Fibroblast of lung (primary cell): Measurements from ENCODE around the gene C12orf56. TPM values are rescaled to one million over a fixed set of nuclear protein-coding genes. Genes with fewer than 3 reads are reported as not detected.
"Not testable (repeated sequence)": the region's sequence is repeated elsewhere in the genome, so short reads cannot be mapped to it uniquely, and the experiment has no call there.

Experiments used
- DNase-seq, 2 donors: peaks; one replicate each; pipeline versions ENCODE4 v3.0.0 to v3.0.0-alpha.2; 2010; ENCODE audit warnings: low read depth in 2 of 2
- H2AFZ ChIP-seq: 2 replicates; pipeline ENCODE4 v1.5.1; 2012; ENCODE audit warnings: low read length, control low read depth, inconsistent platforms
- H3K27ac ChIP-seq: 2 replicates; pipeline ENCODE4 v1.5.1; 2011; ENCODE audit warnings: low read length, control low read depth; ENCODE audit not compliant: insufficient read depth
- H3K27me3 ChIP-seq: 2 replicates; pipeline ENCODE4 v1.5.1; 2011; ENCODE audit warnings: mild to moderate bottlenecking, low read length; ENCODE audit not compliant: control insufficient read depth, insufficient read depth
- H3K36me3 ChIP-seq: 2 replicates; pipeline ENCODE4 v1.5.1; 2011; ENCODE audit warnings: low read length; ENCODE audit not compliant: control insufficient read depth, insufficient read depth
- H3K4me1 ChIP-seq: 2 replicates; pipeline ENCODE4 v1.5.1; 2011; ENCODE audit warnings: low read length; ENCODE audit not compliant: control insufficient read depth, insufficient read depth; ENCODE audit errors: extremely low read depth
- H3K4me2 ChIP-seq: 2 replicates; pipeline ENCODE4 v1.5.1; 2011; ENCODE audit warnings: low read length, control low read depth; ENCODE audit not compliant: insufficient read depth; ENCODE audit errors: extremely low read depth
- H3K4me3 ChIP-seq, 4 experiments: fragments of 200-600 bp in 1 of 4; sonication (generic) in 1 of 4; replicated peaks in 1 of 4; 2 replicates each; pipeline ENCODE4 v1.5.1; 2011 to 2016; ENCODE audit warnings: low read length in 4 of 4, low read depth in 3 of 4, mild to moderate bottlenecking in 3 of 4, control low read depth in 2 of 4, inconsistent platforms in 1 of 4, mixed read lengths in 1 of 4; ENCODE audit not compliant: insufficient read depth in 1 of 4; ENCODE audit errors: control extremely low read depth in 1 of 4
- H3K79me2 ChIP-seq: 2 replicates; pipeline ENCODE4 v1.5.1; 2012; ENCODE audit warnings: mild to moderate bottlenecking, low read length, inconsistent platforms; ENCODE audit not compliant: control insufficient read depth, insufficient read depth
- H3K9ac ChIP-seq: 2 replicates; pipeline ENCODE4 v1.5.1; 2011; ENCODE audit warnings: mild to moderate bottlenecking, low read length, control low read depth; ENCODE audit not compliant: insufficient read depth
- H3K9me3 ChIP-seq: 2 replicates; pipeline ENCODE4 v1.5.1; 2012; ENCODE audit warnings: low read depth, low read length; ENCODE audit not compliant: control insufficient read depth, insufficient read depth
- H4K20me1 ChIP-seq: 2 replicates; pipeline ENCODE4 v1.5.1; 2011; ENCODE audit warnings: low read length; ENCODE audit not compliant: control insufficient read depth, insufficient read depth; ENCODE audit errors: extremely low read depth
- EZH2 ChIP-seq: IDR thresholded peaks from 2 replicates; pipeline ENCODE4 v1.5.1; 2012; ENCODE audit warnings: low read length, control low read depth, mild to moderate bottlenecking; ENCODE audit errors: missing control alignments
- polyA plus RNA-seq, 2 donors: library from polyadenylated mRNA; depleted of rRNA in 1 of 2; stranded (reverse) in 1 of 2; unstranded in 1 of 2; fragments of >200 nt; gene quantifications; 2 replicates each; pipeline ENCODE4 v1.2.1, GENCODE V29; 2011 to 2012; ENCODE audit warnings: missing spikeins in 1 of 2
- total RNA-seq: library from RNA; depleted of rRNA; stranded (reverse); fragments of >200 nt; gene quantifications from 2 replicates; pipeline ENCODE4 v1.2.1, GENCODE V29; 2014
- TF ChIP-seq, protein P1 (sequence below), 2 donors: IDR thresholded peaks in 1 of 2; conservative IDR thresholded peaks in 1 of 2; 1 replicate in 1 of 2; 2 replicates in 1 of 2; pipeline ENCODE4 v1.5.1; 2011 to 2012; ENCODE audit warnings: low read length in 2 of 2, control low read depth in 1 of 2, inconsistent platforms in 1 of 2, low read depth in 1 of 2, mild to moderate bottlenecking in 1 of 2

Gene C12orf56
- total and polyA plus RNA-seq, 2 donors (not counting 1 experiment from before 2014, with no cell fraction given) = 0.10 to 1.5 TPM

DNA sequence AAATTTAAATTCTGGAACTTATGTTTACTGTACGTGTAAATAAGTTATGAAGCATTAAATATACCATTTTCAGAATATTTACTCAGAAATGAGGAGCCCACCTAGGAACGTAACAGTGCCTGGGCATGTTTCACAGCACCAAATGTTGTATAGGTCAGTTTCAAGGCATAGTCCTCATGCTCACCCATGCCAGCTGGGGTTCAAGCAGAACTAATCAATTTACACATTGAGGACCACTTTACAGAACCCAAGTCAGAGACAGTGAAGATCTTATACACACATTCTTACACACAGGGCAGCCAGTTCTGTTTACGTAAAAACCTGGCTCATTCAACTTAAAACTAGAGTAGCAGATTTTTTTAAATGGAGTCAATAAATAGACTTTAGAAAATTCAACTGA, 170.5 kb downstream of the C12orf56 start:
- H3K27me3 ChIP-seq = no peaks in the 10 kb centered on the region
- no peak overlapping the region for H3K4me3 ChIP-seq
- no peaks in the 10 kb centered on the region for H3K9me3 ChIP-seq
- no peak for TF ChIP-seq EZH2
- TF ChIP-seq, protein P1, sequence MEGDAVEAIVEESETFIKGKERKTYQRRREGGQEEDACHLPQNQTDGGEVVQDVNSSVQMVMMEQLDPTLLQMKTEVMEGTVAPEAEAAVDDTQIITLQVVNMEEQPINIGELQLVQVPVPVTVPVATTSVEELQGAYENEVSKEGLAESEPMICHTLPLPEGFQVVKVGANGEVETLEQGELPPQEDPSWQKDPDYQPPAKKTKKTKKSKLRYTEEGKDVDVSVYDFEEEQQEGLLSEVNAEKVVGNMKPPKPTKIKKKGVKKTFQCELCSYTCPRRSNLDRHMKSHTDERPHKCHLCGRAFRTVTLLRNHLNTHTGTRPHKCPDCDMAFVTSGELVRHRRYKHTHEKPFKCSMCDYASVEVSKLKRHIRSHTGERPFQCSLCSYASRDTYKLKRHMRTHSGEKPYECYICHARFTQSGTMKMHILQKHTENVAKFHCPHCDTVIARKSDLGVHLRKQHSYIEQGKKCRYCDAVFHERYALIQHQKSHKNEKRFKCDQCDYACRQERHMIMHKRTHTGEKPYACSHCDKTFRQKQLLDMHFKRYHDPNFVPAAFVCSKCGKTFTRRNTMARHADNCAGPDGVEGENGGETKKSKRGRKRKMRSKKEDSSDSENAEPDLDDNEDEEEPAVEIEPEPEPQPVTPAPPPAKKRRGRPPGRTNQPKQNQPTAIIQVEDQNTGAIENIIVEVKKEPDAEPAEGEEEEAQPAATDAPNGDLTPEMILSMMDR (conservative IDR thresholded peaks at IDR 0.05 in 1 of 2, IDR thresholded peaks at IDR 0.05 in 1 of 2; ENCODE audit: low read depth in 1 of 2, low read length in 2 of 2) = no peak
- H2AFZ ChIP-seq = no peak overlapping the region
- H4K20me1 ChIP-seq = no peaks in the 10 kb centered on the region
- H3K4me1 ChIP-seq = no peaks in the 10 kb centered on the region
- no peaks in the 10 kb centered on the region for H3K36me3 ChIP-seq
- DNase-seq = no peak
- no peak overlapping the region for H3K4me2 ChIP-seq
- no peak overlapping the region for H3K9ac ChIP-seq
- no peak overlapping the region for H3K27ac ChIP-seq
- H3K79me2 ChIP-seq = no peaks in the 10 kb centered on the region

DNA sequence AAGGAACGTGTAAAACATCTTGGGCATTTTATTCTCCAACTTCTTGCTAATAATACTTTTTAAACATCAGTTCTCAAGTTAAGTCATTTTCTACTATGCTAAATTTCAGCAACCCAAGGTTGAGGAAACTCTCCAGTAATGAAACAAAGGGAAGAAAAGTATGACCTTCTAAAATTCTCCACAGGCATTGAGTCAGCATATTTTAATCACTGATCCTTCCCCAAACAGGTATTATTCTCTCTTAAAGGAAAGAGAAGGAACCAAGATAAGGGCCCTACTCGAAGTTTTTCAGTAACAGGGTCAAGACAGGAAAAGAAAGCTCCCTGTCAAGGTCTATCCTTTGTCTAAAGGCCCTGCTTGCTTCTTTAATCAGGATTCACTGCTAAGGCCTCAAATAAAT, 171.4 kb downstream of the C12orf56 start:
- H3K79me2 ChIP-seq = no peaks in the 10 kb centered on the region
- H3K27me3 ChIP-seq = no peaks in the 10 kb centered on the region
- no peaks in the 10 kb centered on the region for H3K9me3 ChIP-seq
- no peaks in the 10 kb centered on the region for H4K20me1 ChIP-seq
- no peak overlapping the region for H3K9ac ChIP-seq
- no peak for TF ChIP-seq EZH2
- TF ChIP-seq, protein P1 (conservative IDR thresholded peaks at IDR 0.05 in 1 of 2, IDR thresholded peaks at IDR 0.05 in 1 of 2; ENCODE audit: low read depth in 1 of 2, low read length in 2 of 2) = no peak
- no peak for DNase-seq
- H3K4me2 ChIP-seq = no peak overlapping the region
- H3K4me1 ChIP-seq = no peaks in the 10 kb centered on the region
- H3K27ac ChIP-seq = no peak overlapping the region
- no peaks in the 10 kb centered on the region for H3K36me3 ChIP-seq
- H2AFZ ChIP-seq = no peak overlapping the region
- no peak overlapping the region for H3K4me3 ChIP-seq

DNA sequence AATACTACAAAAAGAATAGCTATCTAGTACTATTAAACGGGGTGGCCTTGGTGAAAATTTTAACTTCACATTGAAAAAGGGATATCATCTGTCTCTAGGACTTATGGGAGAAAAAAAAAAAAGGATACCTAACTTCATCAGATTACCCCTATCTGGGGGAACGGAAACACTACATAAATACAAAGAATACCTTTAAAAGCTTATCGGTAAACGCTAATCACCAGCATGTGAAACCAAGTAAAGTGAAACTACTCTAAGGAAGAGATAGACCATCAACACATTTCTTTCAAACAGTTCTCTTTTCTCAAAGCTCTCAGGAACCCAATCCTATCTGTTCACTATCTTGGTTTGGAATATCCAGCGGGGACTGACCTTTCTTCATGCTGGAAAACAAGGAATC, 172.0 kb downstream of the C12orf56 start:
- no peaks in the 10 kb centered on the region for H3K4me1 ChIP-seq
- no peak overlapping the region for H3K4me3 ChIP-seq
- TF ChIP-seq, protein P1 (conservative IDR thresholded peaks at IDR 0.05 in 1 of 2, IDR thresholded peaks at IDR 0.05 in 1 of 2; ENCODE audit: low read depth in 1 of 2, low read length in 2 of 2) = no peak
- TF ChIP-seq EZH2 = no peak

DNA sequence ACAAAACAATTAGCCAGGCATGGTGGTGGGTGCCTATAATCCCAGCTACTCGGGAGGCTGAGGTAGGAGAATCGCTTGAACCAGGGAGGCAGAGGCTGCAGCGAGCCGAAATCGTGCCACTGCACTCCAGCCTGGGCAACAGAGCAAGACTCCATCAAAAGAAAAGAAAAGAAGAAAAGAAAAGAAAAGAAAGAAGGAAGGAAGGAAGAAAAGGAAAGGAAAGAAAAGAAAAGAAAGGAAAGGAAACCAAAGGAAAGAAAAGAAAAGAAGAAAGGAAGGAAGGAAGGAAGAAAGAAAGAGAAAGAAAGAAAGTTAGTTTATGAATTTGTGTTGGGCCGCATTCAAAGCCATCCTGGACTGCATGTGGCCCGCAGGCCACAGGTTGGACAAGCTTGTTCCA, 172.9 kb downstream of the C12orf56 start:
- not testable (repeated sequence) for H3K9ac ChIP-seq, H3K4me2 ChIP-seq, H3K9me3 ChIP-seq, H3K27ac ChIP-seq, H4K20me1 ChIP-seq, DNase-seq, H3K4me1 ChIP-seq, H3K27me3 ChIP-seq, H3K4me3 ChIP-seq, H2AFZ ChIP-seq, H3K79me2 ChIP-seq, H3K36me3 ChIP-seq

More for the DNA sequence above, 172.0 kb downstream of the C12orf56 start:
- Histone ChIP-seq H3K27ac (no peak overlapping the region), H3K4me2 (no peak overlapping the region), H2AFZ (no peak overlapping the region), H3K79me2 (no peaks in the 10 kb centered on the region), H3K36me3 (no peaks in the 10 kb centered on the region), H4K20me1 (no peaks in the 10 kb centered on the region), H3K9ac (no peak overlapping the region), H3K27me3 (no peaks in the 10 kb centered on the region), H3K9me3 (no peaks in the 10 kb centered on the region)
- no peak for DNase-seq
